BE2C (cell line): ENCODE results near the gene SEC14L5.

Source experiments
- DNase-seq: peaks from one replicate; pipeline ENCODE4 v3.0.0-alpha.2; 2020
- H3K27me3 ChIP-seq: fragments of 250-450 bp; sonication (Bioruptor Pico); 2 replicates; pipeline ENCODE4 v1.5.1; 2020; ENCODE audit warnings: mild to moderate bottlenecking
- H3K36me3 ChIP-seq: fragments of 250-450 bp; sonication (Bioruptor Pico); 2 replicates; pipeline ENCODE4 v1.5.1; 2020; ENCODE audit warnings: mild to moderate bottlenecking
- H3K4me1 ChIP-seq: fragments of 250-450 bp; sonication (Bioruptor Pico); 2 replicates; pipeline ENCODE4 v1.5.1; 2020
- H3K4me3 ChIP-seq: 2 replicates; pipeline ENCODE4 v1.5.1; 2011; ENCODE audit warnings: low read depth, low read length
- H3K9me3 ChIP-seq: fragments of 250-450 bp; sonication (Bioruptor Pico); 2 replicates; pipeline ENCODE4 v1.5.1; 2020
- TF ChIP-seq, protein P1 (sequence below): IDR thresholded peaks from 2 replicates; pipeline ENCODE4 v1.5.1; 2012; ENCODE audit warnings: mild to moderate bottlenecking, low read depth, low read length

SEC14L5 gene

DNA sequence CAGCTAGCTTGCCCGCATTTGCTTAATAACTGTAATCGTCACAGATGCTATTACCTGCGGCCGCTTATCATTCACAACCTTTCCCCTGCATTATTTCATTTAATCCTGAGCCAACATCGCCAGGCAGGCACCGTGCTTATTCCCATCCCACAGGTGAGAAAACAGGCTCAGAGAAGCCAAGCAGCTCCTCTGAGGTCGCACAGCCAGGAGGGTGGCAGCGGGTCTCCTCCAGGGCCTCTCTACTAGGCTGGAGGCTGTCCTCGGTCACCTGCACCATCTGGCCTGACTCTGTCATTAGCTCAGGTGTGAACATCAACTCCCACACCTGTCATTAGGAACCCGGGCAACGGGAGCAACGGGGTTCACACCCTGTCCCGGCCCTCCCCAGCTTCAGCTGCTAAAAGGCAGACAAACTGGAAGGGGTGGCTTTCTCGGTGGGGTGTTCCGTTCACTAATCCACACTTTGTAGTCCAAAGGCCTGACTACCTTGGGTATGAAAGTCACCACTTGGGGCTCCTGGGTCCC, 24.2 kb upstream of the SEC14L5 start:
- no peak for DNase-seq
- Histone ChIP-seq H3K27me3 (peaks cover 27% of the 10 kb centered on the region), H3K4me1 (no peaks in the 10 kb centered on the region), H3K4me3 (no peak overlapping the region), H3K9me3 (no peaks in the 10 kb centered on the region), H3K36me3 (no peaks in the 10 kb centered on the region)
- TF ChIP-seq, protein P1, sequence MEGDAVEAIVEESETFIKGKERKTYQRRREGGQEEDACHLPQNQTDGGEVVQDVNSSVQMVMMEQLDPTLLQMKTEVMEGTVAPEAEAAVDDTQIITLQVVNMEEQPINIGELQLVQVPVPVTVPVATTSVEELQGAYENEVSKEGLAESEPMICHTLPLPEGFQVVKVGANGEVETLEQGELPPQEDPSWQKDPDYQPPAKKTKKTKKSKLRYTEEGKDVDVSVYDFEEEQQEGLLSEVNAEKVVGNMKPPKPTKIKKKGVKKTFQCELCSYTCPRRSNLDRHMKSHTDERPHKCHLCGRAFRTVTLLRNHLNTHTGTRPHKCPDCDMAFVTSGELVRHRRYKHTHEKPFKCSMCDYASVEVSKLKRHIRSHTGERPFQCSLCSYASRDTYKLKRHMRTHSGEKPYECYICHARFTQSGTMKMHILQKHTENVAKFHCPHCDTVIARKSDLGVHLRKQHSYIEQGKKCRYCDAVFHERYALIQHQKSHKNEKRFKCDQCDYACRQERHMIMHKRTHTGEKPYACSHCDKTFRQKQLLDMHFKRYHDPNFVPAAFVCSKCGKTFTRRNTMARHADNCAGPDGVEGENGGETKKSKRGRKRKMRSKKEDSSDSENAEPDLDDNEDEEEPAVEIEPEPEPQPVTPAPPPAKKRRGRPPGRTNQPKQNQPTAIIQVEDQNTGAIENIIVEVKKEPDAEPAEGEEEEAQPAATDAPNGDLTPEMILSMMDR: no peak

DNA sequence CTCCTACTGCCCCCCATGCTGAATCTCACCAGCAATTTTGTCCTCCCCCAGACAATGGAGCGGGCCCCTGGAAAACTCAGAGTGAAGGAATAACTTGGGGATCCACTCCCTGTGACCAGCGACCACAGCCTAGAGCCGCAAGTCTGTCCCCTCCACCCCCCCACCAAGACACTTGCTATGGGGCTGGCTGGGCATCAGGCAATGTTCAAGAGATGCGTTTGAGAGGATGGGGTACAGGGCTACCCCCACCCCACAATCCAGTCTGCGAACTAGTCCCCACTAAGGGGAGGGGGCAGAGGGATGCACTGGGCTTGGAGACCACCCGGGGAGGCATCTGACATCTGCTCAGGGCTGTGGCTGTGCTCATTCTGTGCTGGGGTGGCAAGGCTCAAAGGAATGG, 23.5 kb upstream of the SEC14L5 start:
- no peak for DNase-seq
- TF ChIP-seq, protein P1: no peak
- no peaks in the 10 kb centered on the region for H3K9me3 ChIP-seq
- no peak overlapping the region for H3K4me3 ChIP-seq
- H3K27me3 ChIP-seq: peaks cover 27% of the 10 kb centered on the region
- no peaks in the 10 kb centered on the region for H3K4me1 ChIP-seq
- no peaks in the 10 kb centered on the region for H3K36me3 ChIP-seq

GRCh38 chr16:4935241-4935855, 22.8 kb upstream of the SEC14L5 start:
- no peak overlapping the region for H3K4me3 ChIP-seq
- H3K27me3 ChIP-seq: peaks cover 27% of the 10 kb centered on the region
- H3K9me3 ChIP-seq: no peaks in the 10 kb centered on the region
- TF ChIP-seq, protein P1: no peak
- H3K36me3 ChIP-seq: no peaks in the 10 kb centered on the region
- no peaks in the 10 kb centered on the region for H3K4me1 ChIP-seq
- no peak for DNase-seq

GRCh38 chr16:4936181-4936990, 21.7 kb upstream of the SEC14L5 start:
- Histone ChIP-seq H3K9me3 (no peaks in the 10 kb centered on the region), H3K27me3 (peaks cover 27% of the 10 kb centered on the region), H3K36me3 (no peaks in the 10 kb centered on the region), H3K4me3 (peak overlapping the region; percentile 16; the same call in 1 of the 2 replicates), H3K4me1 (no peaks in the 10 kb centered on the region)
- TF ChIP-seq, protein P1: peak; percentile 20; the same call in 1 of the 2 replicates
- DNase-seq: peak; percentile 28

GRCh38 chr16:4936991-4937781, 20.9 kb upstream of the SEC14L5 start, which contains the start of gene PPL:
TSS of gene PPL (minus strand) at chr16:4937148. CDS start at chr16:4937045, 103 bp downstream.
- Histone ChIP-seq H3K27me3 (peaks cover 27% of the 10 kb centered on the region), H3K36me3 (no peaks in the 10 kb centered on the region), H3K4me3 (peak within 1 kb of the TSS; percentile 16; the same call in 1 of the 2 replicates), H3K9me3 (no peaks in the 10 kb centered on the region), H3K4me1 (no peaks in the 10 kb centered on the region)
- TF ChIP-seq, protein P1: no peak
- no peak for DNase-seq
